HG02943 (cell line): ENCODE results near the gene DHRSX.
"Not testable (repeated sequence)": the region's sequence is repeated elsewhere in the genome, so short reads cannot be mapped to it uniquely, and the experiment has no call there.

Experiments
- ATAC-seq: cut with Tn5 transposase; IDR thresholded peaks from one replicate; pipeline ENCODE4 v1.9.1; 2021; ENCODE audit warnings: mild to moderate bottlenecking, low read depth, moderate library complexity; ENCODE audit not compliant: unreplicated experiment

Gene DHRSX

GRCh38 chrX:2283111-2283859 is 217.5 kb downstream of the DHRSX start:
- no peak for ATAC-seq

GRCh38 chrX:2282490-2283090 is 218.2 kb downstream of the DHRSX start:
- no peak for ATAC-seq

GRCh38 chrX:2272337-2272736 is 228.4 kb downstream of the DHRSX start:
- no peak for ATAC-seq

DNA sequence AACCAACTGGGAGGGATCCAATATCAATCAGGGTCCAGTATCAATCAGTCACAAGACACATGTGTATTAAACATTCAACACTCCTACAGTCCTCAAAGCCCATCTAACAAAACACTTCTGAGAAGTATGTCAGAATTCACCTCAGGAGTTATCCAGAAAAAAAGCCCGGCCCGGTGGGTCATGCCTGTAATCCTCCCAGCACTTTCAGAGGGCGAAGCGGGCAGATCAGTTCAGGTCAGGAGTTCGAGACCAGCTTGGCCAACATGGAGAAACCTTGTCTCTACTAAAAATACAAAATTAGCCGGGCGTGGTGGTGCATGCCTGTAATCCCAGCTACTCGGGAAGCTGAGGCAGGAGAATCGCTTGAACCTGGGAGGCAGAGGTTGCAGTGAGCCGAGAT is 229.2 kb downstream of the DHRSX start:
- not testable (repeated sequence) for ATAC-seq

DNA sequence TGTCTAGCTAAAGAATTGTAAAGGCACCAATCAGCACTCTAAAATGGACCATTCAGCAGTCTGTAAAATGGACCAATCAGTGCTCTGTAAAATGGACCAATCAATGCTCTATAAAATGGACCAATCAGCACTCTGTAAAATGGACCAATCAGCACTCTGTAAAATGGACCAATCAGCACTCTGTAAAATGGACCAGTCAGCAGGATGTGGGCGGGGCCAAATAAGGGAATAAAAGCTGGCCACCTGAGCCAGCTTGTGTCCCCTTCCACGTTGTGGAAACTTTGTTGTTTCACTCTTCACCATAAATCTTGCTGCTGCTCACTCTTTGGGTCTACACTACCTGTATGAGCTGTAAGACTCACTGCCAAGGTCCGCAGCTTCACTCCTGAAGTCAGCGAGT is 230.0 kb downstream of the DHRSX start:
- ATAC-seq: not testable (repeated sequence)

GRCh38 chrX:2267890-2268289 is 232.9 kb downstream of the DHRSX start:
- ATAC-seq: no peak

DNA sequence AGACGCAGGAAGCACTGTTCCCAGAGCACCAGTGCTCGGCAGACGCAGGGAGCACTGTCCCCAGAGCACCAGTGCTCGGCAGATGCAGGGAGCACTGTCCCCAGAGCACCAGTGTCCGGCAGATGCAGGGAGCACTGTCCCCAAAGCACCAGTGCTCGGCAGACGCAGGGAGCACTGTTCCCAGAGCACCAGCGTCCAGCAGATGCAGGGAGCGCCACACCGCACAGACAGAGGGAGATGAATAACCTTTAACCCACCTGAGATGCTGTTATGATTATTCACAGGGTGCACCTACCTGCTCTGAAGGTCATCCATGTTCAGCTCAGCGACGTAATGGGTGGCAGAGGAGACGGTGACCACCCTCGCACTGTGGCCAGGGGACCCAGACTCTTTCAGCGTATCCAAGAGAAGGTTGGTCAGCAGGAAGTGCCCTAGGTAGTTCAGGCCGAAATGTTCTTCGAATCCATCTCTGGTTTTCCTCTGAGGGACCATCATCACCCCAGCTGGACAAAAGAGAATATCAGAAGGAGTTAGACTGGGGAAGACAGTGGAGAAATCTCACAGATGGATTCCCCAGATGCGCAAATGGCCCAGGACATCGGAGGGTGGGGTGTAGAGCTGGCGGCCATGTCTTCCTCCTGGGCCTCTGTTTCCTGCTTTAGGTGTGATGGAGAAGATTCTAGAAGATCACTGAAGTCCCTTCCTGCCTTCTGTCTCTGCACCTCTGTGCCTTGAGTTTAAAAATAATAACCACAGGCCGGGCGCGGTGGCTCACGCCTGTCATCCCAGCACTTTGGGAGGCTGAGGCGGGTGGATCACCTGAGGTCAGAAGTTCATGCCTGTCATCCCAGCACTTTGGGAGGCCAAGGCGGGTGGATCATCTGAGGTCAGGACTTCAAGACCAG is 234.1 kb downstream of the DHRSX start:
- no peak for ATAC-seq

GRCh38 chrX:2265658-2266444 is 234.9 kb downstream of the DHRSX start:
- not testable (repeated sequence) for ATAC-seq

DNA sequence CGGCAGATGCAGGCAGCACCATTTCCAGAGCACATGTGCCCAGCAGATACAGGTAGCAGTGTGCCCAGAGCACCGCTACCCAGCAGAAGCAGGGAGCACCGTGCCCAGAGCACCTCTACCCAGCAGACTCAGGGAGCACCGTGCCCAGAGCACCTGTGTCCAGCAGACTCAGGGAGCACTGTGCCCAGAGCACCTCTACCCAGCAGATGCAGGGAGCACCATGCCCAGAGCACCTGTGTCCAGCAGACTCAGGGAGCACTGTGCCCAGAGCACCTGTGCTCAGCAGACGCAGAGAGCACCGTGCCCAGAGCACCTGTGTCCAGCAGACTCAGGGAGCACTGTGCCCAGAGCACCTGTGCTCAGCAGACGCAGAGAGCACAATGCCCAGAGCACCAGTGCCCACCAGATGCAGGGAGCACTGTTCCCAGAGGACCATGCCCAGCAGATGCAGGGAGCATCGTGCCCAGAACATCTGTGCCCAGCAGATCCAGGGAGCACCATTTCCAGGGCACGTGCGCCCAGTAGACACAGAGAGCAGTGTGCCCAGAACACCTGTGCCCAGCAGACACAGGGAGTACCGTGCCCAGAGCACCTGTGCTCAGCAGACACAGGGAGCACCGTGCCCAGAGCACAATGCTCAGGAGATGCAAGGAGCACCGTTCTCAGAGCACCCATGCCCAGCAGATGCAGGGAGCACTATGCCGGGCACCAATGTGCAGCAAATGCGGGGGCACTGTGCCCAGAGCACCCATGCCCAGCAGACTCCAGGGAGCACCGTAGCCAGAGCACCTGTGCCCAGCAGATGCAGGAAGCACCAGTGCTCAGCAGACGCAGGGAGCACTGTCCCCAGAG is 236.4 kb downstream of the DHRSX start:
- ATAC-seq: no peak

DNA sequence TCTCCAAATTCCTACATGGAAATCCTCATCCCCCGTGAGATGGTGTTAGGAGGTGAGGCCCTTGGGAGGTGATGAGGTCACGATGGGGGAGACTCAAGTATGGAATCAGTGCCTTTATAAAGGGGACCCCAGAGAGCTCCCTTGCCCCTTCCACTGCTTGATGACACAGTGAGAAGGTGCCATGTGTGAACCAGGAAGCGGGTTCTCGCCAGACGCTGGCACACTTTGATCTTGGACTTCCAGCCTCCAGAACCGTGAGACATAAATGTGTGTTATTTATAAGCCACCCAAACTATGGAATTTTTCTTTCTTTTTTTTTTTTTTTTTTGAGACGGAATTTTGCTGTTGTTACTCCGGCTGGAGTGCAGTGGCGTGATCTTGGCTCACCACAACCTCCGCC is 237.6 kb downstream of the DHRSX start:
- ATAC-seq: no peak

GRCh38 chrX:2262668-2263055 is 238.1 kb downstream of the DHRSX start:
- no peak for ATAC-seq

GRCh38 chrX:2261831-2262667 is 238.7 kb downstream of the DHRSX start:
- no peak for ATAC-seq

DNA sequence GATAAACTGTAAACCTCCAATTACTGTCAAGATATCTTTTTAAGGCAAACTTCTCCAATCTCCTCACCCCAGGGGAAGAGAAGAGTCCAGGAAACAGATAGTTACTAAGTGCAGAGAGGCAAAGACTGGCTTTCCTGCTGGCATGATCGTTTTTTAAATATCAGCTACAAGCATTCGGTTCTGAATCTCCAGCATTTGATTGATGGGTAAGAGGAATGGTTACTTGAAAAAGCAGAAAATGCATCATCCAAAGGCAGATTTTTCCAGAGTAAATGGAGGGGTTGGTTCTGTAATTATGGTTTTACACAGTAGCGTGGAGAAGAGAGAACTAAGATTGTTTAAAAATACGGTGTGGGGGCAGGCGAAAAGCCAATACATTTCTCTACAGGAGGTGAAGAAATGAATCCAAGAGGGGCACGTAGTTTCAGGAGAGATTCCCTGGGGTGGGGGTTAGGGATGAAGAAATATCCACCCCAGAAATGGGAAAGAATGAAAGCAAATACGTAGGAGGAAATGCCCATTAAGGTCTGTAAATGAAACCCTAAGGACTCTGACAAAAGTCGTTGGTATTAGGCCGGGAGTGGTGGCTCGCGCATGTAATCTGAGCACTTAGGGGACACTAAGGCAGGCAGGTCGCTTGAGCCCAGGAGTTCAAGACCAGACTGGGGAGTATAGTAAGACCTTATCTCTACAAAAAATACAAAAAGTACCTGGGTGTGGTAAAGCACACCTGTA is 248.3 kb downstream of the DHRSX start:
- ATAC-seq: no peak

DNA sequence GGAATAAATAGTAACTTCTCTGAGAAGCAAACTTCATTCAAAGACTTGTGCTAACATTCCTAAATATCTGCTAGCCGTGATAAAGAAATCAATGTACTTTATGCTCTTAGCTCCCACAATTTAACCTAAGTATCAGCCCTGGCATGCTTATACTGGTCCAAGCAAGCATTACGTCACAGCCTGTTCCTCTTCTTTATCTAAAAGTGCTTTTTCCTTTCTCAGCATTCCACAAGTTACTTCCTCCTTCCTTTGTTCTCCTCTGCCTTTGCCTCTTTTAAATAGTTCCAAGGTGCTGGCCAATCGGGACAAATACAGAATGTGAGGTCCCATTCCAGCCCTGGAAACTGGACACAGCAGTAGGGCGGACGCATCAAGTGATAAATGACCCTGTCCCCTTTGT is 249.6 kb downstream of the DHRSX start:
- ATAC-seq: no peak

DNA sequence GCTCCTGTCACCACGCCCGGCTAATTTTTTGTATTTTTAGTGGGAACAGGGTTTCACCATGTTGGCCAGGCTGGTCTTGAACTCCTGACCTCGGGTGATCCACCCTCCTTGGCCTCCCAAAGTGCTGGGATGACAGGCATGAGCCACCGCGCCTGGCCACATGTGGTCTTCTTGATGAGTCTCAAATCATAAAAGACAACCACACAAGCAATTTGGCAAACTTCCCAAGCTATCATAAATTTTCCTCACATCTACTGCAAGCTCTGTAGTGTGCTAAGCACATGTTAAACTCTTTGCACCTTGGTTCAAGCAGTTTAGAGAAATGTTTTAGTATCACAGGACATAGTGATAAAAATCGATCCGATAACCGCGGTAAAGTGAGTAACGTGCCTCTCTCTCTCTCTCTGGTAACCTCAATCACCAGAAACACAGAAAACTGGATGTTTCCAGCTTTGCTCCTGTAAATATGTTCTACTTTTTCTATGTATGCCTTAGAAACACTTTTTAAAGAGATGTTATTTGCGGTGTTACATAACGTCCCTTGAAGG is 256.8 kb downstream of the DHRSX start:
- ATAC-seq: no peak

DNA sequence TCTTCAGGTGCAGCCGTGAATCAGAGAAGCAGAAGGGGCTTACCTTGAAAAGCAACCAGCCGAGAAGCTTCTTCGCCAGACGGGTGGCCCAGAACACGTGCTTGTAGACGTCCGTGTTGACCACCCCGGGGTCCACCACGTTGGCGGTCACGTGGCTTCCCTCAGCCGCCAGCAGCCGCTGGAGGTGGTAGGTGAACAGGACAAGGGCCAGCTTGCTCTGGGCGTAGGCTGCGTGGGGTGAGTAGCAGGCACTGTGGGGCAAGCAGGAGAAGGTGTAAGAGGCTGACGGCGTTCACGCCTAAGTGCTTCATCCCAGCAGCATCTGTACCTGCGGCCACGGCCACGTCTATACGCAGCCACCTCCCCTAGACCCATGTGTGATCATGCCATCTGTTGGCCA is 257.8 kb downstream of the DHRSX start:
- no peak for ATAC-seq

DNA sequence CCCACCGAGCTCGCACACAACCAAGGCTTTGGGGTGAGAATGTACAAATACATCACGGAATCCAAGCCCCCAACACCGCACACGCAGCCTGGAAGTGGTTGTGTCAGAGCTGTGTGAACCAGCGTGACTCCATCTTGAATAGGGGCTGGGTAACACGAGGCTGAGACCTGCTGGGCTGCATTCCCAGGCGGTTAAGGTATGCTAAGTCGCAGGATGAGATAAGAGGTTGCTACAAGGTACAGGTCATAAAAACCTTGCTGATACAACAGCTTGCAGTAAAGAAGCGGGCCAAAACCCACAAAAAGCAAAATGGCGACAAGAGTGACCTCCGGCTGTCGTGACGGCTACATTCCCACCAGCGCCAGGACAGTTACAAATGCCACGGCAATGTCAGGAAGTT is 258.4 kb downstream of the DHRSX start:
- no peak for ATAC-seq

GRCh38 chrX:2241496-2241895 is 259.3 kb downstream of the DHRSX start:
- ATAC-seq: not testable (repeated sequence)
